OCI-LY7 (cell line): ENCODE measurements around the gene CRYAB. TPM values are rescaled to one million over a fixed set of nuclear protein-coding genes. Genes with fewer than 3 reads are reported as not detected.

ENCODE experiments used
- BruUV-seq: library from RNA; stranded (reverse); fragments of 400-500 nt; replicated peaks from 2 replicates; lab custom pipeline; 2021; lab: Mats Ljungman, UMichigan
- CTCF ChIA-PET: fragments of 300-600 bp; sonication (Branson Sonifier 250); formaldehyde crosslinking; loops from one replicate; lab custom pipeline; 2022; ENCODE audit warnings: antibody characterized with exemption; ENCODE audit not compliant: unreplicated experiment; lab: Charles Lee
- POLR2A ChIA-PET: fragments of 300-600 bp; sonication (Branson Sonifier 250); formaldehyde crosslinking; loops from one replicate; lab custom pipeline; 2022; ENCODE audit warnings: antibody characterized with exemption; lab: Charles Lee
- DNase-seq: peaks from one replicate; pipeline ENCODE4 v3.0.0-alpha.2; 2015; ENCODE audit warnings: low spot score
- H2AFZ ChIP-seq: fragments of 200-600 bp; sonication (generic), shearing (Covaris generic); 2 replicates; pipeline ENCODE4 v1.6.1; 2014; ENCODE audit warnings: mild to moderate bottlenecking, antibody characterized with exemption, low read length, moderate library complexity
- H3K27ac ChIP-seq: fragments of 200-600 bp; sonication (generic); 2 replicates; pipeline ENCODE4 v1.5.1; 2014; ENCODE audit warnings: mixed run types, low read depth, mild to moderate bottlenecking, moderate library complexity, low read length, inconsistent platforms; ENCODE audit not compliant: poor library complexity, severe bottlenecking
- H3K36me3 ChIP-seq: fragments of 200-600 bp; sonication (generic); 2 replicates; pipeline ENCODE4 v1.6.1; 2014; ENCODE audit warnings: mild to moderate bottlenecking, antibody characterized with exemption, low read length, moderate library complexity, mixed read lengths; ENCODE audit not compliant: insufficient read depth
- H3K4me1 ChIP-seq: fragments of 200-600 bp; sonication (generic); 2 replicates; pipeline ENCODE4 v1.5.1; 2014; ENCODE audit warnings: mild to moderate bottlenecking, low read length; ENCODE audit not compliant: insufficient read depth, poor library complexity, severe bottlenecking
- H3K4me2 ChIP-seq: fragments of 200-600 bp; sonication (generic); 2 replicates; pipeline ENCODE4 v1.6.1; 2014; ENCODE audit warnings: mild to moderate bottlenecking, low read length
- H3K4me3 ChIP-seq: fragments of 200-600 bp; sonication (generic); 2 replicates; pipeline ENCODE4 v1.5.1; 2014; ENCODE audit warnings: mild to moderate bottlenecking, low read depth, low read length; ENCODE audit not compliant: poor library complexity, severe bottlenecking
- H3K79me2 ChIP-seq: fragments of 200-600 bp; sonication (generic); 2 replicates; pipeline ENCODE4 v1.6.1; 2016; ENCODE audit warnings: low read depth, mild to moderate bottlenecking, low read length, moderate library complexity, mixed read lengths; ENCODE audit not compliant: insufficient read depth
- H3K9me2 ChIP-seq: fragments of 200-600 bp; sonication (generic); 2 replicates; pipeline ENCODE4 v1.6.1; 2016; ENCODE audit warnings: mild to moderate bottlenecking, low read length, mixed read lengths; ENCODE audit not compliant: insufficient read depth
- H3K9me3 ChIP-seq: fragments of 200-600 bp; sonication (generic); 2 replicates; pipeline ENCODE4 v1.6.1; 2014; ENCODE audit warnings: mild to moderate bottlenecking, mixed run types, low read length, mixed read lengths
- H4K20me1 ChIP-seq: fragments of 200-600 bp; sonication (generic); 2 replicates; pipeline ENCODE4 v1.6.1; 2014; ENCODE audit warnings: mild to moderate bottlenecking, antibody characterized with exemption, low read length, moderate library complexity, mixed read lengths; ENCODE audit not compliant: insufficient read depth
- CTCF ChIP-seq: fragments of 200-600 bp; sonication (generic); conservative IDR thresholded peaks from 2 replicates; pipeline ENCODE4 v1.5.1; 2014; ENCODE audit warnings: mild to moderate bottlenecking, antibody characterized with exemption, low read length, moderate library complexity, mixed read lengths
- EZH2phosphoT487 ChIP-seq: fragments of 200-600 bp; sonication (generic); IDR thresholded peaks from 2 replicates; pipeline ENCODE4 v1.6.1; 2018; ENCODE audit warnings: low read depth, borderline replicate concordance, mild to moderate bottlenecking, mixed run types, antibody characterized with exemption, low read length, moderate library complexity, mixed read lengths
- intact Hi-C: fragments of 100-400 bp; cut with micrococcal nuclease; formaldehyde crosslinking; loops from one replicate; pipeline ENCODE4 v1.10.0; 2022; ENCODE audit not compliant: unreplicated experiment
- total RNA-seq, 2 experiments: library from RNA; depleted of rRNA in 1 of 2; stranded (reverse); fragments of >200 nt in 1 of 2; shearing (Covaris generic) in 1 of 2; gene quantifications; 2 replicates each; pipeline ENCODE4 v1.2.3, GENCODE V29; 2014 to 2022

The CRYAB gene
- total RNA-seq, 2 experiments from 2014 or later = not detected

GRCh38 chr11:111939836-111940604 is 28.4 kb upstream of the CRYAB start:
- Histone ChIP-seq H4K20me1 (no peaks in the 10 kb centered on the region), H2AFZ (no peak overlapping the region), H3K4me3 (no peak overlapping the region), H3K36me3 (no peaks in the 10 kb centered on the region), H3K4me1 (peaks cover 39% of the 10 kb centered on the region), H3K4me2 (no peak overlapping the region), H3K27ac (no peak overlapping the region), H3K9me3 (no peaks in the 10 kb centered on the region), H3K9me2 (no peaks in the 10 kb centered on the region), H3K79me2 (no peaks in the 10 kb centered on the region)
- intact Hi-C loops = loop anchor here (5.0 kb wide), 1 partner anchor 147 kb away; the partner anchor contains the start of genes SDHD and TIMM8B
- no TSS peak for BruUV-seq
- ChIA-PET POLR2A (interaction anchor here (0.6 to 6.4 kb wide), 8 partner anchors 9 to 244 kb away, joined by 3 to 54 read pairs (median 3); no protein-coding TSS in a partner anchor), CTCF (interaction anchor here (2.9 to 3.6 kb wide), 2 partner anchors 14 to 42 kb away, joined by 12 read pairs; no protein-coding TSS in a partner anchor)
- TF ChIP-seq CTCF = no peak
- no peak for TF ChIP-seq EZH2phosphoT487
- DNase-seq = no peak

DNA sequence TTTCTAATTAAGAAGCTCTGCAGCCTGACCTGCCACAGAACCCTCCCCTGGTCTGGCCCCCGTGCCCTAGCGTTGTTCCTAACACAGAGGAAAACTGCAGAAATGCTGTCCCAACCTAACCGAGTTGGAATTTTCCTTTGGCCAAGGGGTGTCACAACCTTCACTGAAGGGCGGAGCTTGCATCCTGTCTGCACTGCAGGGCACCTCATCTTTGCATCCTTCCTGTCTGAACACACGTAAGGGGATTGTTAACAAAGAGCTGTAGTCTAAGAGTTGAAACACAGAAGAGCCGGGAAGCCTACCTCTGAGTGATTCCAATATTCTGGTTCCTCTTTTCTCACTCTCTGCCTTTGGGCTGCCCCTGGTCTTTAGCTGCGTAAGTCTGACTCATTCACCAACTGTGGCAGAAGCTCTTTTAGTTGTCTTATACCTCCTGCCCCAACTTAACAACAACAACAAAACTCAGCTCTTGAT is 27.2 kb upstream of the CRYAB start:
- H3K79me2 ChIP-seq = no peaks in the 10 kb centered on the region
- no peaks in the 10 kb centered on the region for H4K20me1 ChIP-seq
- peak; percentile 67 for DNase-seq
- no TSS peak for BruUV-seq
- CTCF ChIA-PET = interaction anchor here (2.9 to 3.6 kb wide), 2 partner anchors 12 to 43 kb away, joined by 12 read pairs; no protein-coding TSS in a partner anchor
- no peaks in the 10 kb centered on the region for H3K9me2 ChIP-seq
- H3K4me3 ChIP-seq = peak overlapping the region; percentile 70
- H3K4me2 ChIP-seq = peak overlapping the region; percentile 83
- H3K36me3 ChIP-seq = no peaks in the 10 kb centered on the region
- H3K4me1 ChIP-seq = peaks cover 42% of the 10 kb centered on the region
- no peaks in the 10 kb centered on the region for H3K9me3 ChIP-seq
- POLR2A ChIA-PET = interaction anchor here (0.6 to 6.4 kb wide), 17 partner anchors 9 to 242 kb away, joined by 3 to 54 read pairs (median 3); partner anchors contain the start of genes ALG9, DLAT and NKAPD1
- H3K27ac ChIP-seq = peak overlapping the region; percentile 39
- TF ChIP-seq EZH2phosphoT487 (no peak), CTCF (no peak)
- peak overlapping the region; percentile 98 for H2AFZ ChIP-seq
- intact Hi-C loops = loop anchor here (5.0 kb wide), 1 partner anchor 149 kb away; the partner anchor contains the start of genes SDHD and TIMM8B
